NK-92 (cell line): ENCODE data around the gene UBR1.
"Not testable (repeated sequence)": the region's sequence is repeated elsewhere in the genome, so short reads cannot be mapped to it uniquely, and the experiment has no call there.

ENCODE experiments used
- DNase-seq: peaks from one replicate; lab custom pipeline; 2025; ENCODE audit not compliant: unreplicated experiment; lab: John Stamatoyannopoulos, UW

UBR1 gene

GRCh38 chr15:42984493-42985034 lies 121.3 kb downstream of the UBR1 start:
- DNase-seq = no peak

GRCh38 chr15:42979113-42979512 lies 126.7 kb downstream of the UBR1 start:
- DNase-seq = not testable (repeated sequence)

GRCh38 chr15:42974202-42974862 lies 131.5 kb downstream of the UBR1 start:
- DNase-seq = no peak

- no peak for DNase-seq
Observed at GRCh38 chr15:42973114-42973513, 132.7 kb downstream of the UBR1 start.

- no peak for DNase-seq
Observed at GRCh38 chr15:42971830-42972229, 134.0 kb downstream of the UBR1 start.

- no peak for DNase-seq
Observed at GRCh38 chr15:42964476-42964875, 141.4 kb downstream of the UBR1 start.

- DNase-seq = no peak
Observed at GRCh38 chr15:42955518-42955917, 150.3 kb downstream of the UBR1 start.

- DNase-seq = no peak
Observed at GRCh38 chr15:42954291-42954690, 151.5 kb downstream of the UBR1 start.

- not testable (repeated sequence) for DNase-seq
Observed at GRCh38 chr15:42948898-42949297, 156.9 kb downstream of the UBR1 start.

- no peak for DNase-seq
Observed at GRCh38 chr15:42940527-42940926, 165.3 kb downstream of the UBR1 start.

GRCh38 chr15:42939841-42940240 lies 166.0 kb downstream of the UBR1 start:
- DNase-seq = no peak

- no peak for DNase-seq
Observed at GRCh38 chr15:42937143-42937542, 168.7 kb downstream of the UBR1 start.

GRCh38 chr15:42933886-42934667 lies 171.8 kb downstream of the UBR1 start:
- no peak for DNase-seq

- no peak for DNase-seq
Observed at GRCh38 chr15:42932833-42933515, 172.9 kb downstream of the UBR1 start.

GRCh38 chr15:42931702-42932486 lies 173.9 kb downstream of the UBR1 start:
- no peak for DNase-seq

GRCh38 chr15:42929306-42929848 lies 176.5 kb downstream of the UBR1 start:
- DNase-seq = no peak

GRCh38 chr15:42921342-42921731 lies 184.5 kb downstream of the UBR1 start:
- DNase-seq = no peak

GRCh38 chr15:42920519-42921341 lies 185.1 kb downstream of the UBR1 start, which contains the start of gene TTBK2:
TSS of gene TTBK2 (minus strand) at chr15:42920778. CDS start at chr15:42878617, 42,161 bp downstream.
- DNase-seq = peak; percentile 90

- no peak for DNase-seq
Observed at GRCh38 chr15:42919799-42920518, 185.9 kb downstream of the UBR1 start.
